CD14-positive monocyte (primary cell): ENCODE results near the gene DYNC1H1. TPM values are rescaled to one million over a fixed set of nuclear protein-coding genes. Genes with fewer than 3 reads are reported as not detected.
A peak's percentile ranks its signal among the peaks of the same experiment; 100 is the strongest.

ENCODE experiments used
- DNase-seq, 3 donors: peaks; one replicate each; pipeline ENCODE4 v3.0.0-alpha.2; 2011 to 2022
- H2AFZ ChIP-seq: 2 replicates; pipeline ENCODE4 v1.6.0; 2012; ENCODE audit warnings: mild to moderate bottlenecking, low read depth, low read length, inconsistent platforms; ENCODE audit not compliant: insufficient read depth, poor library complexity, severe bottlenecking
- H3K27ac ChIP-seq, 2 donors: 1 replicate in 1 of 2; 2 replicates in 1 of 2; pipeline ENCODE4 v1.5.1; 2012 to 2013; ENCODE audit warnings: low read length in 2 of 2, control low read depth in 1 of 2, inconsistent platforms in 1 of 2, low read depth in 1 of 2, mild to moderate bottlenecking in 1 of 2
- H3K27me3 ChIP-seq, 2 donors: one replicate each; pipeline versions ENCODE4 v1.6.0 to v1.6.1; 2011 to 2013; ENCODE audit warnings: low read length in 2 of 2; ENCODE audit not compliant: control insufficient read depth in 2 of 2, insufficient read depth in 2 of 2
- H3K36me3 ChIP-seq, 2 donors: replicated peaks in 1 of 2; 1 replicate in 1 of 2; 2 replicates in 1 of 2; pipeline versions ENCODE4 v1.5.1 to v1.6.1; 2012 to 2013; ENCODE audit warnings: low read length in 2 of 2, control low read depth in 1 of 2, inconsistent platforms in 1 of 2, mild to moderate bottlenecking in 1 of 2; ENCODE audit not compliant: insufficient read depth in 2 of 2, control insufficient read depth in 1 of 2
- H3K4me1 ChIP-seq, 2 donors: 1 replicate in 1 of 2; 2 replicates in 1 of 2; pipeline versions ENCODE4 v1.5.1 to v1.6.1; 2012 to 2013; ENCODE audit warnings: low read length in 2 of 2, control low read depth in 1 of 2, inconsistent platforms in 1 of 2, mild to moderate bottlenecking in 1 of 2, moderate library complexity in 1 of 2; ENCODE audit not compliant: insufficient read depth in 2 of 2, control insufficient read depth in 1 of 2
- H3K4me2 ChIP-seq: replicated peaks from 2 replicates; pipeline ENCODE3; 2012; ENCODE audit warnings: low read length, moderate library complexity, mild to moderate bottlenecking; ENCODE audit not compliant: poor library complexity, severe bottlenecking; ENCODE audit errors: extremely low read depth
- H3K4me3 ChIP-seq, 3 experiments: fragments of 200-600 bp in 1 of 3; sonication (generic) in 1 of 3; replicated peaks in 1 of 3; 1 replicate in 2 of 3; 2 replicates in 1 of 3; pipeline ENCODE4 v1.5.1; 2011 to 2013; ENCODE audit warnings: low read length in 3 of 3, mild to moderate bottlenecking in 3 of 3, control low read depth in 2 of 3, low read depth in 2 of 3, inconsistent platforms in 1 of 3, moderate library complexity in 1 of 3
- H3K79me2 ChIP-seq: 2 replicates; pipeline ENCODE4 v1.6.0; 2012; ENCODE audit warnings: mild to moderate bottlenecking, control low read depth, inconsistent platforms, low read length, moderate library complexity; ENCODE audit not compliant: insufficient read depth
- H3K9ac ChIP-seq: 2 replicates; pipeline ENCODE4 v1.6.0; 2017; ENCODE audit warnings: low read length, mild to moderate bottlenecking; ENCODE audit not compliant: insufficient read depth, poor library complexity, severe bottlenecking
- H3K9me3 ChIP-seq, 2 donors: replicated peaks in 1 of 2; 1 replicate in 1 of 2; 2 replicates in 1 of 2; pipeline versions ENCODE4 v1.5.1 to v1.6.1; 2012 to 2013; ENCODE audit warnings: low read length in 2 of 2, control low read depth in 1 of 2; ENCODE audit not compliant: control insufficient read depth in 1 of 2, insufficient read depth in 1 of 2
- H4K20me1 ChIP-seq: 2 replicates; pipeline ENCODE4 v1.6.0; 2012; ENCODE audit warnings: mild to moderate bottlenecking, low read length, control low read depth, moderate library complexity; ENCODE audit not compliant: insufficient read depth
- H3K27ac Mint-ChIP-seq, 7 donors: one replicate each; pipeline ENCODE4 v1.8.0; 2020; ENCODE audit warnings: mild to moderate bottlenecking in 7 of 7, mixed read lengths in 7 of 7, moderate library complexity in 6 of 7, inconsistent platforms in 2 of 7
- H3K27me3 Mint-ChIP-seq, 3 donors: one replicate each; pipeline ENCODE4 v1.8.0; 2021 to 2022; ENCODE audit warnings: low read depth in 3 of 3, mild to moderate bottlenecking in 3 of 3, mixed read lengths in 3 of 3, moderate library complexity in 3 of 3, inconsistent platforms in 1 of 3
- H3K36me3 Mint-ChIP-seq, 2 donors: one replicate each; pipeline ENCODE4 v1.8.0; 2020; ENCODE audit warnings: mixed read lengths in 2 of 2, inconsistent platforms in 1 of 2, mild to moderate bottlenecking in 1 of 2
- H3K4me1 Mint-ChIP-seq: one replicate; pipeline ENCODE4 v1.8.0; 2020; ENCODE audit warnings: mild to moderate bottlenecking, mixed read lengths
- H3K4me3 Mint-ChIP-seq, 2 donors: one replicate each; pipeline ENCODE4 v1.8.0; 2020; ENCODE audit warnings: mild to moderate bottlenecking in 2 of 2, mixed read lengths in 2 of 2, moderate library complexity in 1 of 2
- H3K9me3 Mint-ChIP-seq, 7 donors: one replicate each; pipeline ENCODE4 v1.8.0; 2020 to 2022; ENCODE audit warnings: mixed read lengths in 7 of 7, mild to moderate bottlenecking in 6 of 7, moderate library complexity in 6 of 7, inconsistent platforms in 2 of 7
- WGBS: methylation state at CpG from one replicate; pipeline ENCODE4 v1.1.5; 2013; ENCODE audit warnings: missing lambda C conversion rate; ENCODE audit not compliant: insufficient coverage; 5-methylcytosine and 5-hydroxymethylcytosine counted together
- intact Hi-C, 2 donors: fragments of 100-400 bp; cut with micrococcal nuclease; formaldehyde crosslinking; loops; one replicate each; pipeline versions ENCODE4 v1.15.0 to v1.15.1; 2023
- polyA minus RNA-seq: library from RNA; depleted of rRNA, polyadenylated mRNA; stranded (reverse); fragments of >200 nt; gene quantifications from 2 replicates; pipeline ENCODE4 v1.2.3, GENCODE V29; 2012
- polyA plus RNA-seq, 3 donors: library from polyadenylated mRNA; depleted of rRNA in 1 of 3; unstranded in 2 of 3; stranded (reverse) in 1 of 3; fragments of 300-500 nt in 2 of 3; fragments of >200 nt in 1 of 3; fragmentation: Illumina TruSeq in 2 of 3; gene quantifications; 1 replicate in 2 of 3; 2 replicates in 1 of 3; pipeline ENCODE4 v1.2.3, GENCODE V29; 2012 to 2021
- total RNA-seq, 12 experiments: library from RNA in 1 of 12; stranded (reverse) in 1 of 12; fragments of 120-200 nt in 1 of 12; gene quantifications; one replicate each; pipeline ENCODE4 v1.2.4 and lab custom pipeline; 2013 to 2026; ENCODE audit warnings: mixed read lengths in 6 of 12, inconsistent platforms in 1 of 12
- TF ChIP-seq, protein P1 (sequence below): fragments of 200-600 bp; IDR thresholded peaks from one replicate; pipeline ENCODE4 v1.8.0; 2022; ENCODE audit warnings: antibody characterized with exemption, mild to moderate bottlenecking

The DYNC1H1 gene
- total RNA-seq (2013) = 173 TPM
- 10 to 100 TPM; 14.7 to 87.3 (median 23.6) TPM for polyA plus RNA-seq
- polyA minus RNA-seq = 144 and 167 TPM in 2 replicates
- 463 to 1,019 (median 661) reads per million in 11 experiments for total RNA-seq (lab: John Stamatoyannopoulos, UW)

DNA sequence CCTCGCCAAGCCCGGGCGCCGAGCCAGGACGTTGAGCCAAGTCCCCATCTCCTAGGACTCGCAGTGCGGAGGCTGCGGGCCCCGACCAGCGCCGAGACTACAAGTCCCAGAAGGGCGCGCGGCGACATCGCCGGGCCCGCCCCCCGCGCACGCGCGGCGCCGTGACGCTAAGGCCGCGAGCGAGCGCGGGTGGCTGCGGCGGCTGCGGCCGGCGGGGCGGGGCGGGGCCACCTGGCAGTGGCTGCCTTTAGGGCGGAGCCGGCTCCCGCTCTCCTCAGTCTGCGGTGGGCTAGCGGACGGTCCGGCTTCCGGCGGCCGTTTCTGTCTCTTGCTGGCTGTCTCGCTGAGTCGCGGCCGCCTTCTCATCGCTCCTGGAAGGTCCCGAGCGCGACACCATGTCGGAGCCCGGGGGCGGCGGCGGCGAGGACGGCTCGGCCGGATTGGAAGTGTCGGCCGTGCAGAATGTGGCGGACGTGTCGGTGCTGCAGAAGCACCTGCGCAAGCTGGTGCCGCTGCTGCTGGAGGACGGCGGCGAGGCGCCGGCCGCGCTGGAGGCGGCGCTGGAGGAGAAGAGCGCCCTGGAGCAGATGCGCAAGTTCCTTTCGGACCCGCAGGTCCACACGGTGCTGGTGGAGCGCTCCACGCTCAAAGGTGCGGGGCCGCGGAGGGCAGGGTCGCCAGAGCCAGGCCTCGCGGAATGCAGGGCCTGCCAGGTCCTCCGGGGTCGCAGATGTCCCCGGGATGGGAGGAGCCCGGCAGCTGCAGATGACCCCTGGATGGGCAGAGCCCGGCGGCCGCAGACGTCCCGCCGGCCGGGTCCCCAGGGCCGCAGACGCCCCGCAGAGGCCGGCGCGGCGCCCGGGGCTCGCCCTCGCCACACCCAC, at the start of gene DYNC1H1:
Gene DYNC1H1, plus strand, starts transcription at position 277 of the 884 bp plus-strand sequence. Its CDS starts 119 bp downstream, at position 396.
- Histone ChIP-seq H3K4me2 (peak within 1 kb of the TSS; percentile 72), H4K20me1 (peaks cover 49% of the 10 kb centered on the region), H3K27ac (peak within 1 kb of the TSS; percentile 78 to 85), H3K27me3 (no peaks in the 10 kb centered on the region), H3K9ac (peak within 1 kb of the TSS; percentile 95), H3K36me3 (peaks cover 0 to 16% of the 10 kb centered on the region in 2 donors), H2AFZ (peak within 1 kb of the TSS; percentile 85), H3K4me3 (peak within 1 kb of the TSS; percentile 65 to 95 (median 93)), H3K9me3 (no peaks in the 10 kb centered on the region), H3K4me1 (peaks cover 17 to 25% of the 10 kb centered on the region in 2 donors), H3K79me2 (peaks cover 51% of the 10 kb centered on the region)
- Mint-ChIP-seq H3K36me3 (peaks cover 12 to 13% of the 10 kb centered on the region in 2 donors), H3K9me3 (no peaks in the 10 kb centered on the region), H3K4me1 (peaks cover 31% of the 10 kb centered on the region), H3K4me3 (peak within 1 kb of the TSS; percentile 91 to 94), H3K27me3 (peaks cover 2 to 5% (median 3%) of the 10 kb centered on the region in 3 donors), H3K27ac (peak within 1 kb of the TSS; percentile 88 to 94 (median 92))
- WGBS = under 1% methylated on average over 115 of the region's 115 CpGs
- TF ChIP-seq, protein P1, sequence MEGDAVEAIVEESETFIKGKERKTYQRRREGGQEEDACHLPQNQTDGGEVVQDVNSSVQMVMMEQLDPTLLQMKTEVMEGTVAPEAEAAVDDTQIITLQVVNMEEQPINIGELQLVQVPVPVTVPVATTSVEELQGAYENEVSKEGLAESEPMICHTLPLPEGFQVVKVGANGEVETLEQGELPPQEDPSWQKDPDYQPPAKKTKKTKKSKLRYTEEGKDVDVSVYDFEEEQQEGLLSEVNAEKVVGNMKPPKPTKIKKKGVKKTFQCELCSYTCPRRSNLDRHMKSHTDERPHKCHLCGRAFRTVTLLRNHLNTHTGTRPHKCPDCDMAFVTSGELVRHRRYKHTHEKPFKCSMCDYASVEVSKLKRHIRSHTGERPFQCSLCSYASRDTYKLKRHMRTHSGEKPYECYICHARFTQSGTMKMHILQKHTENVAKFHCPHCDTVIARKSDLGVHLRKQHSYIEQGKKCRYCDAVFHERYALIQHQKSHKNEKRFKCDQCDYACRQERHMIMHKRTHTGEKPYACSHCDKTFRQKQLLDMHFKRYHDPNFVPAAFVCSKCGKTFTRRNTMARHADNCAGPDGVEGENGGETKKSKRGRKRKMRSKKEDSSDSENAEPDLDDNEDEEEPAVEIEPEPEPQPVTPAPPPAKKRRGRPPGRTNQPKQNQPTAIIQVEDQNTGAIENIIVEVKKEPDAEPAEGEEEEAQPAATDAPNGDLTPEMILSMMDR = no peak
- intact Hi-C loops = loop anchor here in 1 of 2 donors (5.0 to 10.0 kb wide), 3 partner anchors 133 to 350 kb away; partner anchors contain the start of gene ZNF839
- DNase-seq = peak; percentile 69 to 91 (median 86)
